HUES48 (cell line): ENCODE data around the gene MRPL22.
"Not testable (repeated sequence)": the region's sequence is repeated elsewhere in the genome, so short reads cannot be mapped to it uniquely, and the experiment has no call there.

Experiments
- H3K27ac ChIP-seq: one replicate; pipeline ENCODE4 v1.7.0; 2013; ENCODE audit warnings: low read depth, low read length, inconsistent platforms
- H3K27me3 ChIP-seq: 2 replicates; pipeline ENCODE4 v1.6.1; 2013; ENCODE audit warnings: mild to moderate bottlenecking, low read length; ENCODE audit not compliant: control insufficient read depth, insufficient read depth
- H3K36me3 ChIP-seq: 2 replicates; pipeline ENCODE4 v1.6.1; 2013; ENCODE audit warnings: low read length; ENCODE audit not compliant: control insufficient read depth, insufficient read depth
- H3K4me1 ChIP-seq: 2 replicates; pipeline ENCODE4 v1.6.1; 2013; ENCODE audit warnings: mild to moderate bottlenecking, low read length; ENCODE audit not compliant: control insufficient read depth, insufficient read depth
- H3K4me3 ChIP-seq: 2 replicates; pipeline ENCODE4 v1.5.1; 2013; ENCODE audit warnings: mild to moderate bottlenecking, low read depth, low read length
- H3K9ac ChIP-seq: 2 replicates; pipeline ENCODE4 v1.6.1; 2013; ENCODE audit warnings: mild to moderate bottlenecking, low read depth, low read length, moderate library complexity
- H3K9me3 ChIP-seq: 2 replicates; pipeline ENCODE4 v1.6.1; 2013; ENCODE audit warnings: low read length; ENCODE audit not compliant: control insufficient read depth, insufficient read depth

Gene MRPL22

GRCh38 chr5:154968953-154969352 lies 28.1 kb downstream of the MRPL22 start:
- peaks cover 28% of the 10 kb centered on the region for H3K36me3 ChIP-seq
- no peak overlapping the region for H3K4me3 ChIP-seq

DNA sequence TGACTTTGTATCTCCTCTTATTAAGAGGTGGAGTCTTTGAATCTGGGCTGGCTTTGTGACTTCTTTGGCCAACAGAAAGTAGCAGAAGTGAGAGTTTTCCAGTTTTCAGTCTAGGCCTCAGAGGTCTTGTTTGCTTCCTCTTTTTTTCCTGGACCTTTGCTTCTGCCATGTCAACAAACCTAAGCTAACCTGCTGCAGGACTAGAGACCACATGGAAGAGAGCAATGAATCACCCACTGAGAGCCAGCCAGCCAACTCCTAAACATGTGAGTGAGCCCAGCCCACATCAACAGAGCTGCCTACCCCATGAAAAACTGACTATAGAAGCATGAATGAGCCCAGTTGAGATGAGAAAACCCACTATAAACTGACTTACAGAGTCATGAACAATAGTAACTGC lies 29.9 kb downstream of the MRPL22 start:
- 0 out of 2 replicates have a peak, but pooled peaks cover 2% of the 10 kb centered on the region for H3K4me1 ChIP-seq
- H3K36me3 ChIP-seq: peaks cover 28% of the 10 kb centered on the region
- H3K27ac ChIP-seq: no peak overlapping the region
- H3K4me3 ChIP-seq: no peak overlapping the region
- no peaks in the 10 kb centered on the region for H3K27me3 ChIP-seq
- no peak overlapping the region for H3K9ac ChIP-seq
- no peaks in the 10 kb centered on the region for H3K9me3 ChIP-seq

More at GRCh38 chr5:154968953-154969352, 28.1 kb downstream of the MRPL22 start:
- Histone ChIP-seq H3K9me3 (no peaks in the 10 kb centered on the region), H3K27ac (no peak overlapping the region), H3K9ac (no peak overlapping the region), H3K27me3 (no peaks in the 10 kb centered on the region), H3K4me1 (0 out of 2 replicates have a peak, but pooled peaks cover 2% of the 10 kb centered on the region)

GRCh38 chr5:154971501-154971900 lies 30.6 kb downstream of the MRPL22 start:
- H3K4me3 ChIP-seq: no peak overlapping the region
- no peak overlapping the region for H3K27ac ChIP-seq
- no peaks in the 10 kb centered on the region for H3K27me3 ChIP-seq
- H3K36me3 ChIP-seq: peaks cover 23% of the 10 kb centered on the region
- no peaks in the 10 kb centered on the region for H3K9me3 ChIP-seq
- H3K9ac ChIP-seq: no peak overlapping the region
- 0 out of 2 replicates have a peak, but pooled peaks cover 2% of the 10 kb centered on the region for H3K4me1 ChIP-seq

- no peak overlapping the region for H3K4me3 ChIP-seq
- H3K9me3 ChIP-seq: no peaks in the 10 kb centered on the region
- H3K4me1 ChIP-seq: 0 out of 2 replicates have a peak, but pooled peaks cover 2% of the 10 kb centered on the region
- H3K27ac ChIP-seq: no peak overlapping the region
- no peak overlapping the region for H3K9ac ChIP-seq
- no peaks in the 10 kb centered on the region for H3K27me3 ChIP-seq
- H3K36me3 ChIP-seq: peaks cover 12% of the 10 kb centered on the region
Observed at GRCh38 chr5:154972476-154973080, 31.7 kb downstream of the MRPL22 start.

DNA sequence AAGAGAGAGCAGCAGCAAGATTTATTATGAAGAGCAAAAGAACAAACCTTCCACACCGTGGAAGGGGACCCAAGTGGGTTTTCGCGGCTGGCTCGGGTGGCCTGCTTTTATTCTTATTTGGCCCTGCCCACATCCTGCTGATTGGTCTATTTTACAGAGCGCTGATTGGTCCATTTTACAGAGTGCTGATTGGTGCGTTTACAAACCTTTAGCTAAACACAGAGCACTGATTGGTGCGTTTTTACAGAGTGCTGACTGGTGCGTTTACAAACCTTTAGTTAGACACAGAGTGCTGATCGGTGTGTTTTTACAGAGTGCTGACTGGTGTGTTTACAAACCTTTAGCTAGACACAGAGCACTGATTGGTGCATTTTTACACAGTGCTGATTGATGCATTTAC lies 35.2 kb downstream of the MRPL22 start:
- not testable (repeated sequence) for H3K27ac ChIP-seq, H3K27me3 ChIP-seq, H3K9me3 ChIP-seq, H3K36me3 ChIP-seq, H3K4me3 ChIP-seq, H3K9ac ChIP-seq, H3K4me1 ChIP-seq

- Histone ChIP-seq H3K4me3 (no peak overlapping the region), H3K27me3 (no peaks in the 10 kb centered on the region), H3K9me3 (no peaks in the 10 kb centered on the region), H3K27ac (no peak overlapping the region), H3K36me3 (no peaks in the 10 kb centered on the region), H3K9ac (no peak overlapping the region), H3K4me1 (0 out of 2 replicates have a peak, but pooled peaks cover 2% of the 10 kb centered on the region)
Observed at GRCh38 chr5:154977409-154977808, 36.5 kb downstream of the MRPL22 start.

- not testable (repeated sequence) for H3K27me3 ChIP-seq, H3K9ac ChIP-seq, H3K9me3 ChIP-seq, H3K27ac ChIP-seq, H3K4me3 ChIP-seq, H3K36me3 ChIP-seq, H3K4me1 ChIP-seq
Observed at GRCh38 chr5:154978294-154978693, 37.4 kb downstream of the MRPL22 start.

- Histone ChIP-seq H3K27ac (no peak overlapping the region), H3K4me3 (no peak overlapping the region), H3K4me1 (0 out of 2 replicates have a peak, but pooled peaks cover 3% of the 10 kb centered on the region), H3K9ac (no peak overlapping the region), H3K9me3 (no peaks in the 10 kb centered on the region), H3K27me3 (no peaks in the 10 kb centered on the region), H3K36me3 (no peaks in the 10 kb centered on the region)
Observed at GRCh38 chr5:154984946-154985516, 44.2 kb downstream of the MRPL22 start.

- no peaks in the 10 kb centered on the region for H3K27me3 ChIP-seq
- no peak overlapping the region for H3K4me3 ChIP-seq
- 0 out of 2 replicates have a peak, but pooled peaks cover 3% of the 10 kb centered on the region for H3K4me1 ChIP-seq
- H3K9me3 ChIP-seq: no peaks in the 10 kb centered on the region
- no peaks in the 10 kb centered on the region for H3K36me3 ChIP-seq
- no peak overlapping the region for H3K9ac ChIP-seq
- H3K27ac ChIP-seq: no peak overlapping the region
Observed at GRCh38 chr5:154986151-154986550, 45.3 kb downstream of the MRPL22 start.

DNA sequence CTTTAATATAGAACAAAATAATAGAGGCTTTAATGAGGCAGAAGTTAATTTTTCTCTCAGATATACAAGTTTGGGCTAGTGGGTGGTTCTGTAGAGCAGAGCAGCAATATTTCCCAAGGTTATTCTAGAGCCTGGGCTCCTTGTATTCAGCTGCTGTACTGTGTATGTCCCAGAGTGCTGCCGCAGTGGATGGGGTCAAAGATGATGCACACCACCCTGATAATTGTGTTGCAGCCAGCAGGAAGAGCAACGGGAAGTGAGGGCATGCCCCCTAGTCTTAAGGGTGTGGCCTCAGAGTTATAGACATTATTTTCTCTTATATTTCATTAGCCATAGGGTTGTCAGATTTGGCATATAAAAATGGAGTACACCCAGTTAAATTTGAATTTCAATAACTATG lies 48.8 kb downstream of the MRPL22 start:
- Histone ChIP-seq H3K36me3 (no peaks in the 10 kb centered on the region), H3K9me3 (no peaks in the 10 kb centered on the region), H3K27me3 (no peaks in the 10 kb centered on the region), H3K4me3 (no peak overlapping the region), H3K4me1 (0 out of 2 replicates have a peak, but pooled peaks cover 3% of the 10 kb centered on the region), H3K27ac (no peak overlapping the region), H3K9ac (no peak overlapping the region)

DNA sequence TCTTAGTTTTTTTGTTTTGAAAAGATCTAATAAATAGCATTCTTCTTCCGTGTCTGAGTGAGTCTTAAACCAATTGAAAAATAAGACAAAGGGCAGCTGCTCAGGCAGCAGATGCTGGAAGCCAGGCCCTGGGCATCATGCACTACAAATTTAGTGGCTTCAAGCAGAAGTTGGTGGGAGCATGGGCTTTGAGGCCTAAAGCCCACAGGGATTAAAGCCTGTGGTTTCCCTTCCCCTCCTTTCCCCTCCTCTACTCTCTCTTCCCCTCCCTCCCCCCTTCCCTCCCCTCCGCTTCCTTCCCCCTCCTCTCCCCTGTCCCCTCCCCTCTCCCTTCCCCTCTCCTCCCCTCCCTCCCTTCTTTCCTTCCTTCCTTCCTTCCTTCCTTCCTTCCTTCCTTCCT lies 52.6 kb downstream of the MRPL22 start:
- Histone ChIP-seq H3K36me3 (no peaks in the 10 kb centered on the region), H3K4me1 (no peaks in the 10 kb centered on the region), H3K27me3 (no peaks in the 10 kb centered on the region), H3K27ac (no peak overlapping the region), H3K9ac (no peak overlapping the region), H3K4me3 (no peak overlapping the region), H3K9me3 (no peaks in the 10 kb centered on the region)
